ENCODE data around the gene PRSS36. TPM values are rescaled to one million over a fixed set of nuclear protein-coding genes. Genes with fewer than 3 reads are reported as not detected.

PRSS36 gene

Small RNAs within 50 kb of the gene (small RNA-seq; reads per million reads assigned to genes)
- gene AC009088.4 (ENCODE audit: insufficient read depth) (not detected), gene NDUFA3P6 (ENCODE audit: insufficient read depth) (not detected)
